Colonic mucosa (tissue), 4 donors: Measurements from ENCODE around the gene INPP5A. TPM values are rescaled to one million over a fixed set of nuclear protein-coding genes. Genes with fewer than 3 reads are reported as not detected.

Source experiments
- DNase-seq: peaks from one replicate; pipeline ENCODE4 v3.0.0-alpha.2; 2020
- H3K27ac ChIP-seq: fragments of 200-600 bp; one replicate; pipeline ENCODE4 v1.8.0; 2021
- H3K27me3 ChIP-seq: fragments of 200-600 bp; one replicate; pipeline ENCODE4 v1.8.0; 2021
- H3K36me3 ChIP-seq: fragments of 200-600 bp; one replicate; pipeline ENCODE4 v1.8.0; 2021
- H3K4me1 ChIP-seq: fragments of 200-600 bp; one replicate; pipeline ENCODE4 v1.8.0; 2021; ENCODE audit warnings: mild to moderate bottlenecking
- H3K4me3 ChIP-seq: fragments of 200-600 bp; one replicate; pipeline ENCODE4 v1.8.0; 2021
- H3K9ac ChIP-seq, 2 donors: one replicate each; pipeline ENCODE4 v1.7.0; 2013; ENCODE audit warnings: control low read depth in 2 of 2, low read depth in 2 of 2, low read length in 2 of 2
- H3K9me3 ChIP-seq: fragments of 200-600 bp; one replicate; pipeline ENCODE4 v1.8.0; 2021
- intact Hi-C: fragments of 100-400 bp; cut with DNase I; formaldehyde crosslinking; loops from one replicate; pipeline ENCODE4 v1.14.1; 2022
- total RNA-seq, 2 donors: library from RNA; stranded (reverse); fragmentation: NEBNext Ultra II Directional in 1 of 2; extraction: Animal tissue kit (Norgen Biotek cat#: 25700) in 1 of 2; gene quantifications; one replicate each; pipeline ENCODE4 v1.2.1, GENCODE V29; 2021
- TF ChIP-seq, protein P1 (sequence below): fragments of 200-600 bp; IDR thresholded peaks from one replicate; pipeline ENCODE4 v1.8.0; 2022; ENCODE audit warnings: antibody characterized with exemption, mild to moderate bottlenecking
- donor health status: healthy.
- donor health status: DM: no; HTN: no; CAD: no.
- donor health status: DM: no; HTN: no; CAD: no.

Gene INPP5A
- total RNA-seq, 2 donors from 2014 or later = 29.9 to 41.5 TPM

DNA sequence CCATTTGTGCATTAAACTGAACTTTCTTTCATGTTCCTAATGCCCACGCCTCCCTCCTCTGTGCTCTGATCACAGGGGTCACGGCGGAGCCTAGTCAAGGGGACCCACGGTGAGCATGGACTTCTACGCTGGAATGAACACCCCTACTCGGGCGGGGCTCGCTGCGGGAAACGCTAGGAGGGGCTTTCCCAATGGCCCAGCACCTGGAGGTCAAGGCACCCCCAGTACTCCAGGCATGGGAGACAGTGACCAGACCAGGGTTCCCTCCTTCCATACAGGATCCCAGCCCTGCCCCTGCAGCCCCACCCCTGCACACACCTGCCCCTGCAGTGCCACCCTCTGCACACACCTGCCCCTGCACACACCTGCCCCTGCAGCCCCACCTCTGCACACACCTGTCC is 275.4 kb downstream of the INPP5A start:
- Histone ChIP-seq H3K9me3 (no peaks in the 10 kb centered on the region), H3K27me3 (no peaks in the 10 kb centered on the region), H3K9ac (no peak overlapping the region), H3K4me1 (no peaks in the 10 kb centered on the region), H3K36me3 (no peaks in the 10 kb centered on the region), H3K4me3 (no peak overlapping the region), H3K27ac (no peak overlapping the region)
- intact Hi-C loops = no loop called here
- TF ChIP-seq, protein P1, sequence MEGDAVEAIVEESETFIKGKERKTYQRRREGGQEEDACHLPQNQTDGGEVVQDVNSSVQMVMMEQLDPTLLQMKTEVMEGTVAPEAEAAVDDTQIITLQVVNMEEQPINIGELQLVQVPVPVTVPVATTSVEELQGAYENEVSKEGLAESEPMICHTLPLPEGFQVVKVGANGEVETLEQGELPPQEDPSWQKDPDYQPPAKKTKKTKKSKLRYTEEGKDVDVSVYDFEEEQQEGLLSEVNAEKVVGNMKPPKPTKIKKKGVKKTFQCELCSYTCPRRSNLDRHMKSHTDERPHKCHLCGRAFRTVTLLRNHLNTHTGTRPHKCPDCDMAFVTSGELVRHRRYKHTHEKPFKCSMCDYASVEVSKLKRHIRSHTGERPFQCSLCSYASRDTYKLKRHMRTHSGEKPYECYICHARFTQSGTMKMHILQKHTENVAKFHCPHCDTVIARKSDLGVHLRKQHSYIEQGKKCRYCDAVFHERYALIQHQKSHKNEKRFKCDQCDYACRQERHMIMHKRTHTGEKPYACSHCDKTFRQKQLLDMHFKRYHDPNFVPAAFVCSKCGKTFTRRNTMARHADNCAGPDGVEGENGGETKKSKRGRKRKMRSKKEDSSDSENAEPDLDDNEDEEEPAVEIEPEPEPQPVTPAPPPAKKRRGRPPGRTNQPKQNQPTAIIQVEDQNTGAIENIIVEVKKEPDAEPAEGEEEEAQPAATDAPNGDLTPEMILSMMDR = no peak
- DNase-seq = no peak

DNA sequence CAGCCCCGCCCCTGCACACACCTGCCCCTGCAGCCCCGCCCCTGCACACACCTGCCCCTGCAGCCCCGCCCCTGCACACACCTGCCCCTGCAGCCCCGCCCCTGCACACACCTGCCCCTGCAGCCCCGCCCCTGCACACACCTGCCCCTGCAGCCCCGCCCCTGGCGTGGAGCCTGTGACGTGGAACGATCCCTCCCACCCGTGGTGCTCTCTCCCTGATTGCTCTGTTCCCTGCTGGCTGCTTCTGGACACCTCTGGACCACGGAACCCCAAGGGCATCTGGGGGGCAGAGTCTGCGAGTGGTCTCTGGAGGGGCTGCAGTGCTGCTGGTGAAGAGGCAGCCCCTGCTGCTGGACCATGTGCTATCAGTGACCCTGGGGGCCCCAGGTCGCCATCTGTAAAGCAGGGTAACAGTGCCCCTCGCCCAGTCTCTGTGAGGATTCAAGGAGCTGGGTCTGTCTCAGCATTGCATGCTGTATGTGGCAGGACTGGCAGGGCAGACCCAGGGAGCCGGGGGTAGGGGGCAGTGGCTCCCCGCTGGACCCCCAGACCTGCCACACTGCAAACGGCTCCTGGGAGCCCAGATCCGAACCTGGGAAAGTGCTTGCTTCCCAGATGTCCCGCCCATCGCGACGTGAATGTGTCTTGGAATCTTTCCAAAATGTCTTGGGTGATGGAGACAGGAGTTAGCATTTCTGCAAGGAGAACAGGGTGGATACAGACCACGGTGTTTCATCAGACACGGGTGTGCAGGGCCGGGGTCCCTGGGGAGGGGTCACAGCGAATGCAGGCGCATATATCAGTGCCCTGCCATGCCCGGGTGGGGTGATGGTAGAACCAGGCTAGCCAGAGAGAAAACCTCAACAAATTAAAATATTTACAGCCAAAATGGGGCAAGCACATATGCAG is 276.2 kb downstream of the INPP5A start:
- no peaks in the 10 kb centered on the region for H3K9me3 ChIP-seq
- DNase-seq = no peak
- H3K27ac ChIP-seq = no peak overlapping the region
- intact Hi-C loops = no loop called here
- TF ChIP-seq, protein P1 = no peak
- H3K4me3 ChIP-seq = no peak overlapping the region
- no peaks in the 10 kb centered on the region for H3K27me3 ChIP-seq
- H3K36me3 ChIP-seq = no peaks in the 10 kb centered on the region
- H3K4me1 ChIP-seq = no peaks in the 10 kb centered on the region
- H3K9ac ChIP-seq = no peak overlapping the region

DNA sequence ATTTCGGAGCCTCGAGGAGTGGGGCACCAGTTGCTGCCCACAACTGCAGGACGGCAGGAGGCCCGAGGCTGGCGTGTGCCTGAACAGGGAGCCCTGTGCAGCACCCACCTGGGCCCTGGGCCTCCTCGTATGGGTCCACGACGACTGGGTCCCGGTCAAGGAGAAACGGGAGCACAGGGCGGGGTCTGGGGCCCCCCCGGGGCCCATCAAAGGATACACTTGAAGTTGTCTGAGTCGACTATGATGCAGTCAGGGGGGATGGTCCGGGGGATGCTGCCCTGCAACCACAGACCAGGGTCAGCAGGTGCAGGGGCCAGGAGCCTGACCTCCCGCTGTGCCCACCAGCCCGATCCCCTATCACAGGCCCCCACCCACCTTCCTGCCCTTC is 276.9 kb downstream of the INPP5A start:
- Histone ChIP-seq H3K4me3 (no peak overlapping the region), H3K27ac (no peak overlapping the region), H3K9ac (no peak overlapping the region), H3K27me3 (no peaks in the 10 kb centered on the region), H3K4me1 (no peaks in the 10 kb centered on the region), H3K9me3 (no peaks in the 10 kb centered on the region), H3K36me3 (no peaks in the 10 kb centered on the region)
- no peak for DNase-seq
- TF ChIP-seq, protein P1 = no peak
- intact Hi-C loops = no loop called here

DNA sequence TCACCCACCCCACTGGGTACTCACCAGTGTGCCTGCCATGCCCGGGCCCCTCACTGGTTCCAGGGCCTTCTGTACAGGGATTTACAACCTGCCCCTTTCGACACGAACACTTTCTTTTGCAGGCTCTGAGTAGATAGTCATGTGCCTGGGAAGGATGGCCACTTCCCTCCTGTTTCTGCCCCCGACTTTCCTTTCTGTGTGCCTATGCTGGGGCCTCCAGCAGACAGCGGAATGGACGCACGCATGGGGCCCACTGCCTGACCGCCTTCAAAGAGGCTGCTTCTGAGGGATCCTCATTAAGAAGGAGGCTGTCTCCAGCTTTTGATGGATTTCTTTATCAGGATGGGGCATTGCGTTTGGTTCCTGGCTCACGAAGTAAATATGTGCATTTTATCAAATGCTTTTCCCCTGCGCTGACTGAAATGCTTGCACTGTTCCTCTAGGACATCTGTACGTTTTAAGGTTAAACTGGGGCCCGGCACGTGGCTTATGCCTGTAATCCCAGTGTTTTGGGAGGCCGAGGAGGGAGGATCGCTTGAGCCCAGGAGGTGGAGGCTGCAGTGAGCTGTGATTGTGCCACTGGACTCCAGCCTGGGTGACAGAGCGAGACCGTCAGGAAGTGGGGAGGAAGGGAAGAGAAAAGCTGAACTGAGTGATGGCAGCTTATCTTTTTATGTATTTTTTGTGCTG is 277.7 kb downstream of the INPP5A start:
- Histone ChIP-seq H3K9me3 (no peaks in the 10 kb centered on the region), H3K36me3 (no peaks in the 10 kb centered on the region), H3K4me3 (no peak overlapping the region), H3K27me3 (no peaks in the 10 kb centered on the region), H3K4me1 (no peaks in the 10 kb centered on the region), H3K9ac (no peak overlapping the region), H3K27ac (no peak overlapping the region)
- DNase-seq = no peak
- intact Hi-C loops = no loop called here
- TF ChIP-seq, protein P1 = no peak

DNA sequence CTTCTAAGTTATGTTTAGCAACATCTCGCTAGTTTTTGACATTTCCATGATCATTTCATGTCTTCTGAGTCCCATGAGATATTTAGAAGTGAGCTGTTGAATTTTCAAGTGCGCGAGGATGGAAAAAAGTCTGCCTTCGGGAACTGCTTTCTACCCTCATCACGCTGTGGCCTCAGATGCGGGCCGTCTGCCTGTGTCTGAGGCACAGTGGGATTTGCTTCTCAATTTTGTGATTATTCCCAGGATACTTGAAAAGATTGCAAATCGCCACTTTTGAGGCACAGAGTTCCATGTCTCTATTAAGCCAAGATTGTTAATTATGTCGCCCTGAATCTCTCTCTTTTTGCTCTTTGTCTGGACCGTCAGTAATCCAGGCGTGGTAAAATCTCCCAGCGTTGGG is 279.1 kb downstream of the INPP5A start:
- no peak for DNase-seq

More for the DNA sequence above, 279.1 kb downstream of the INPP5A start:
- no peaks in the 10 kb centered on the region for H3K27me3 ChIP-seq
- H3K27ac ChIP-seq = no peak overlapping the region
- H3K36me3 ChIP-seq = no peaks in the 10 kb centered on the region
- no peaks in the 10 kb centered on the region for H3K4me1 ChIP-seq
- H3K4me3 ChIP-seq = no peak overlapping the region
- H3K9me3 ChIP-seq = no peaks in the 10 kb centered on the region
- intact Hi-C loops = no loop called here
- no peak overlapping the region for H3K9ac ChIP-seq
- TF ChIP-seq, protein P1 = no peak
